Measurements from ENCODE around the gene STAT5A.

DNA sequence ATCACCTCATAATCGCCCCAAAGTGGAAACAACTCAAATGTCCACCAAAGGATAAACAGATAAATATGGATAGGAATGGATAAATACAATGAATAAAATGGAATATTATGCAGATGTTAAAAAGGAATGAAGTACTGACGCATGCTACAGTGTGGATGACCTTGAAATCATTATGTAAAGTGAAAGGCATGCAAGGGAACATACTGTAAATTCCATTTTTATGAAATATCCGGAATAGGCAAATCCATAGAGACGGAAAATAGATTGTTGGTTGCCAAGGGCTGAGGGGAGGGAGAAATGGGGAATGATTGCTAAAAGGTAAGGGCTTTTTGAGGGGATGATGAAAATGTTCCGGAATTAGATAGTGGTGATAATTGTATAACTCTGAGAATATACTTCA is 48.1 kb upstream of the STAT5A start:
- no peak for TF ChIP-seq CTCF (conservative IDR thresholded peaks at IDR 0.05 in 1 of 2, IDR thresholded peaks at IDR 0.05 in 1 of 2; ENCODE audit: extremely low read depth in 1 of 2, insufficient read depth in 1 of 2, low read depth in 1 of 2, low read length in 2 of 2)
- TF ChIP-seq EZH2 (IDR thresholded peaks at IDR 0.05; ENCODE audit: borderline replicate concordance, low read length), result no peak

All from mammary epithelial cell (primary cell).